Panc1 (cell line): Measurements from ENCODE around the gene FLACC1. TPM values are rescaled to one million over a fixed set of nuclear protein-coding genes. Genes with fewer than 3 reads are reported as not detected.

Source experiments
- ATAC-seq: fragments of 200-7000 bp; cut with Tn5 transposase; 2 replicates; pipeline ENCODE4 v1.9.1; 2020; ENCODE audit warnings: mild to moderate bottlenecking, moderate library complexity
- Bru-seq: library from RNA; stranded (reverse); fragments of 400-500 nt; gene quantifications from one replicate; lab custom pipeline; 2021; lab: Mats Ljungman, UMichigan
- BruChase-seq, 2 experiments: library from RNA; stranded (reverse); fragments of 400-500 nt; gene quantifications; one replicate each; lab custom pipeline; 2021; lab: Mats Ljungman, UMichigan
- BruUV-seq: library from RNA; stranded (reverse); fragments of 400-500 nt; replicated peaks from 2 replicates; lab custom pipeline; 2021; lab: Mats Ljungman, UMichigan
- CTCF ChIA-PET: fragments of 300-600 bp; sonication (Branson Sonifier 250); formaldehyde crosslinking; loops from one replicate; lab custom pipeline; 2022; ENCODE audit warnings: antibody characterized with exemption; lab: Charles Lee
- POLR2A ChIA-PET: fragments of 300-600 bp; sonication (Branson Sonifier 250); formaldehyde crosslinking; loops from one replicate; lab custom pipeline; 2022; ENCODE audit warnings: antibody characterized with exemption; lab: Charles Lee
- DNase-seq: peaks from one replicate; pipeline ENCODE4 v3.0.0-alpha.2; 2010; ENCODE audit warnings: low read depth, low spot score
- H3K27ac ChIP-seq: 2 replicates; pipeline ENCODE4 v1.5.1; 2011; ENCODE audit warnings: mild to moderate bottlenecking, low read length, inconsistent platforms
- H3K27me3 ChIP-seq: fragments of 200-500 bp; sonication (Bioruptor generic); 2 replicates; pipeline ENCODE4 v1.6.0; 2014; ENCODE audit warnings: low read length, inconsistent platforms; ENCODE audit not compliant: control insufficient read depth, insufficient read depth
- H3K36me3 ChIP-seq: fragments of 200-500 bp; sonication (Bioruptor generic); 2 replicates; pipeline ENCODE4 v1.5.1; 2014; ENCODE audit warnings: inconsistent platforms, mild to moderate bottlenecking, low read length, moderate library complexity; ENCODE audit not compliant: control insufficient read depth, insufficient read depth
- H3K4me1 ChIP-seq: 2 replicates; pipeline ENCODE4 v1.5.1; 2011; ENCODE audit warnings: inconsistent platforms, mild to moderate bottlenecking, low read length, moderate library complexity; ENCODE audit not compliant: control insufficient read depth, insufficient read depth
- H3K4me3 ChIP-seq, 2 experiments: 2 replicates each; pipeline ENCODE4 v1.5.1; 2011 to 2012; ENCODE audit warnings: low read depth in 2 of 2, low read length in 2 of 2, mild to moderate bottlenecking in 2 of 2, inconsistent platforms in 1 of 2, moderate library complexity in 1 of 2
- H3K9me3 ChIP-seq: fragments of 200-500 bp; sonication (Bioruptor generic); 2 replicates; pipeline ENCODE4 v1.5.1; 2014; ENCODE audit warnings: low read depth, mild to moderate bottlenecking, inconsistent platforms, low read length, moderate library complexity; ENCODE audit not compliant: control insufficient read depth, insufficient read depth
- POLR2AphosphoS5 ChIP-seq: IDR thresholded peaks from 2 replicates; pipeline ENCODE4 v1.6.1; 2012; ENCODE audit warnings: mild to moderate bottlenecking, low read depth, low read length, moderate library complexity
- SIN3A ChIP-seq: IDR thresholded peaks from 2 replicates; pipeline ENCODE4 v1.6.1; 2012; ENCODE audit warnings: low read depth, mild to moderate bottlenecking, low read length, moderate library complexity, borderline replicate concordance; ENCODE audit not compliant: insufficient read depth
- TCF7L2 ChIP-seq: IDR thresholded peaks from 2 replicates; pipeline ENCODE4 v1.6.1; 2011; ENCODE audit warnings: mild to moderate bottlenecking, low read depth, low read length, inconsistent platforms
- in situ Hi-C: cut with HindIII; loops from 2 replicates; pipeline ENCODE4 v1.10.0; 2016; ENCODE audit warnings: low sequenced_read_pairs, low pct_unique_long_range_greater_than_20kb
- intact Hi-C: fragments of 100-400 bp; cut with micrococcal nuclease; formaldehyde crosslinking; loops from one replicate; pipeline ENCODE4 v1.10.0; 2022; ENCODE audit not compliant: unreplicated experiment
- long read RNA-seq: library from polyadenylated mRNA; unstranded; transcript quantifications from one replicate; pipeline ENCODE4 v2.0.0, GENCODE V29; 2021; ENCODE audit not compliant: unreplicated experiment
- polyA plus RNA-seq: library from polyadenylated mRNA; unstranded; fragments of >200 nt; gene quantifications from one replicate; pipeline ENCODE4 v1.2.1, GENCODE V29; 2012; ENCODE audit warnings: missing spikeins; ENCODE audit not compliant: insufficient read length
- total RNA-seq: library from RNA; stranded (reverse); gene quantifications from one replicate; pipeline ENCODE4 v1.2.1, GENCODE V29; 2021; ENCODE audit not compliant: unreplicated experiment
- TF ChIP-seq, protein P1 (sequence below): fragments of 450-650 bp; IDR thresholded peaks from 2 replicates; pipeline ENCODE4 v1.5.1; 2017; ENCODE audit warnings: mild to moderate bottlenecking
- TF ChIP-seq, protein P2 (sequence below), 2 experiments: IDR thresholded peaks; 2 replicates each; pipeline ENCODE4 v1.6.1; 2011 to 2012; ENCODE audit warnings: low read depth in 2 of 2, control low read depth in 1 of 2, low read length in 1 of 2, mild to moderate bottlenecking in 1 of 2, moderate library complexity in 1 of 2; ENCODE audit not compliant: insufficient read depth in 1 of 2

The FLACC1 gene, protein sequence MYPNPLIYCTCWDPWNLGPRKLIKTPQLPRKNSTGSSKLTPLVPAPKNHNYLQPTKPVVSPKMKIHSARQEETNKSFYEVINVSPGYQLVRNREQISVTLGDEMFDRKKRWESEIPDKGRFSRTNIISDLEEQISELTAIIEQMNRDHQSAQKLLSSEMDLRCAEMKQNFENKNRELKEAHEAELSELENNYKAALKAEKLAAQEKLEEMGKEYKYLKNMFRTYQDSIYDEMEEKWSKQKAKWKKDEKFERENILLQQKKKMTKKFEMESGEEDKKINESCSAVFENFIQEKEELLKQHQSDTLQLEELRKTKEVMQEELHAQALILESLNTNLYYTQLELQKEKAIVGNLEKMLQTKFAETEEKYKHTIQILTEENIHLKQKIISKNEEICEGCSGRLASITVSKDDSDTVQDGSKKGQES
- total RNA-seq (0.39 TPM), Bru-seq, nascent RNA (percentile 47 among the genes with signal in this experiment), BruChase-seq, experiment 1, labeled RNA remaining after a 2-hour chase (percentile 44 among the genes with signal in this experiment), BruChase-seq, experiment 2, labeled RNA remaining after a 6-hour chase (percentile 40 among the genes with signal in this experiment)
- polyA plus RNA-seq: 0.42 TPM
- long read RNA-seq: 0 reads

DNA sequence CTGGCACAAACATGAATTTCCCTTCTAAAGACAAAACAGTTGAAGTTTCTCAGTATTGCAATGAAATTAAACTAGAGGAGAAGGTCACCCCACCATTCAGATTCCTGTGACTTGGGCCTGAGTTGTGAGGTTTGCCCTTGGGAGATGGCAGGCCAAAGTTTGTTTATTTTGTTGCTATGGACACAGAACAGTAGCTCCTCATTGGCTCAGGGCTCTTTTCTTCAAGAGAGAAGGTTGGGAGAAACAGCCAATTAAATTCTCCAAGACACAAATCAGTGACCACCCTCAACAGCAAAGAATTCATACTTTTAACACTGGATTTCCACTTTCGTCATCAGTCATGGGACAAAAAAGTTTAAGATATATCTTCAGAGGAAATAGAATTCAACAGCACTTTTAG is at the start of gene FLACC1:
Gene FLACC1 (minus strand): TSS at position 125 of the 400 bp plus-strand sequence. CDS start 5,941 bp downstream, outside the sequence.
- intact Hi-C loops: no loop called here
- no peaks in the 10 kb centered on the region for H3K36me3 ChIP-seq
- H3K4me3 ChIP-seq: no peak within 1 kb of the TSS
- no peak within 1 kb of the TSS for H3K27ac ChIP-seq
- no peak for TF ChIP-seq TCF7L2
- ATAC-seq (no peak), DNase-seq (no peak)
- H3K4me1 ChIP-seq: no peaks in the 10 kb centered on the region
- ChIA-PET POLR2A (no interaction called here), CTCF (interaction anchor here (1.1 kb wide), 1 partner anchor 199 kb away, joined by 4 read pairs; no protein-coding TSS in a partner anchor)
- H3K27me3 ChIP-seq: no peaks in the 10 kb centered on the region
- no peaks in the 10 kb centered on the region for H3K9me3 ChIP-seq
- BruUV-seq: no TSS peak
- in situ Hi-C loops: no loop called here

DNA sequence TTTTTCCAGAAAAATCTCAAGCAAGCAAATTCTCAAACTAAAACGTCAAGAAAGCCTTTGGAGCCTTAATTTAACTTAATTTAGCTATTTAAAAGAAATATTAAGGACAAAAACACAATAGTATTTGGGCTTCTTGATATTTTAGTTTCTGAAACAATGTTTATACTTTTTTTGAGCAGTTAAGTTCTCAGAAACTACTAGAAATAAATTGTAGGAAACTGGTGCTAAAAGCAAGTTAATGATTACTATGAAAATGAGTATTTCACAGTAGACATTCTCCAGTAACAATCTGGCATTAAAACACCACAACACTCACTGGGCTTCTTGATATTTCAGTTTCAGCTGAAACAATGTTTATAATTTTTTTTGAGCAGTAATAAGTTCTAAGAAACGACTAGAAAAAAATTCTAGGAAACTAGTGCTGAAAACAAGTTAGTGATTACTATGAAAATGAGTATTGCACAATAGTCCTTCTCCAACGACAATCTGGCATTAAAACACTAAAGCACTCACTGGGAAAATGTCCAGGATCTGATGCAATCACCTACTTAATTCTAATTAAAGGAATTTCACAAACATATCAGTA is 49.0 kb upstream of the FLACC1 start:
- ChIA-PET CTCF (no interaction called here), POLR2A (no interaction called here)
- no TSS peak for BruUV-seq
- intact Hi-C loops (no loop called here), in situ Hi-C loops (no loop called here)
- H3K4me3 ChIP-seq: peak overlapping the region in 1 of 2 experiments; percentile 5; a peak in 2 of 4 replicates
- ATAC-seq (no peak), DNase-seq (no peak)
- no peaks in the 10 kb centered on the region for H3K27me3 ChIP-seq
- H3K27ac ChIP-seq: peak overlapping the region; percentile 76; the same call in 1 of the 2 replicates
- no peaks in the 10 kb centered on the region for H3K9me3 ChIP-seq
- H3K36me3 ChIP-seq: no peaks in the 10 kb centered on the region
- peaks cover 11% of the 10 kb centered on the region; the same call in 1 of the 2 replicates for H3K4me1 ChIP-seq
- no peak for TF ChIP-seq POLR2AphosphoS5
- TF ChIP-seq SIN3A: no peak
- TF ChIP-seq, protein P1, sequence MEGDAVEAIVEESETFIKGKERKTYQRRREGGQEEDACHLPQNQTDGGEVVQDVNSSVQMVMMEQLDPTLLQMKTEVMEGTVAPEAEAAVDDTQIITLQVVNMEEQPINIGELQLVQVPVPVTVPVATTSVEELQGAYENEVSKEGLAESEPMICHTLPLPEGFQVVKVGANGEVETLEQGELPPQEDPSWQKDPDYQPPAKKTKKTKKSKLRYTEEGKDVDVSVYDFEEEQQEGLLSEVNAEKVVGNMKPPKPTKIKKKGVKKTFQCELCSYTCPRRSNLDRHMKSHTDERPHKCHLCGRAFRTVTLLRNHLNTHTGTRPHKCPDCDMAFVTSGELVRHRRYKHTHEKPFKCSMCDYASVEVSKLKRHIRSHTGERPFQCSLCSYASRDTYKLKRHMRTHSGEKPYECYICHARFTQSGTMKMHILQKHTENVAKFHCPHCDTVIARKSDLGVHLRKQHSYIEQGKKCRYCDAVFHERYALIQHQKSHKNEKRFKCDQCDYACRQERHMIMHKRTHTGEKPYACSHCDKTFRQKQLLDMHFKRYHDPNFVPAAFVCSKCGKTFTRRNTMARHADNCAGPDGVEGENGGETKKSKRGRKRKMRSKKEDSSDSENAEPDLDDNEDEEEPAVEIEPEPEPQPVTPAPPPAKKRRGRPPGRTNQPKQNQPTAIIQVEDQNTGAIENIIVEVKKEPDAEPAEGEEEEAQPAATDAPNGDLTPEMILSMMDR: no peak
- TF ChIP-seq, protein P2, sequence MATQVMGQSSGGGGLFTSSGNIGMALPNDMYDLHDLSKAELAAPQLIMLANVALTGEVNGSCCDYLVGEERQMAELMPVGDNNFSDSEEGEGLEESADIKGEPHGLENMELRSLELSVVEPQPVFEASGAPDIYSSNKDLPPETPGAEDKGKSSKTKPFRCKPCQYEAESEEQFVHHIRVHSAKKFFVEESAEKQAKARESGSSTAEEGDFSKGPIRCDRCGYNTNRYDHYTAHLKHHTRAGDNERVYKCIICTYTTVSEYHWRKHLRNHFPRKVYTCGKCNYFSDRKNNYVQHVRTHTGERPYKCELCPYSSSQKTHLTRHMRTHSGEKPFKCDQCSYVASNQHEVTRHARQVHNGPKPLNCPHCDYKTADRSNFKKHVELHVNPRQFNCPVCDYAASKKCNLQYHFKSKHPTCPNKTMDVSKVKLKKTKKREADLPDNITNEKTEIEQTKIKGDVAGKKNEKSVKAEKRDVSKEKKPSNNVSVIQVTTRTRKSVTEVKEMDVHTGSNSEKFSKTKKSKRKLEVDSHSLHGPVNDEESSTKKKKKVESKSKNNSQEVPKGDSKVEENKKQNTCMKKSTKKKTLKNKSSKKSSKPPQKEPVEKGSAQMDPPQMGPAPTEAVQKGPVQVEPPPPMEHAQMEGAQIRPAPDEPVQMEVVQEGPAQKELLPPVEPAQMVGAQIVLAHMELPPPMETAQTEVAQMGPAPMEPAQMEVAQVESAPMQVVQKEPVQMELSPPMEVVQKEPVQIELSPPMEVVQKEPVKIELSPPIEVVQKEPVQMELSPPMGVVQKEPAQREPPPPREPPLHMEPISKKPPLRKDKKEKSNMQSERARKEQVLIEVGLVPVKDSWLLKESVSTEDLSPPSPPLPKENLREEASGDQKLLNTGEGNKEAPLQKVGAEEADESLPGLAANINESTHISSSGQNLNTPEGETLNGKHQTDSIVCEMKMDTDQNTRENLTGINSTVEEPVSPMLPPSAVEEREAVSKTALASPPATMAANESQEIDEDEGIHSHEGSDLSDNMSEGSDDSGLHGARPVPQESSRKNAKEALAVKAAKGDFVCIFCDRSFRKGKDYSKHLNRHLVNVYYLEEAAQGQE (IDR thresholded peaks at IDR 0.05; ENCODE audit: insufficient read depth in 1 of 2, low read depth in 2 of 2, low read length in 1 of 2): no peak
- TF ChIP-seq TCF7L2: no peak
